SK-N-SH (cell line): ENCODE results near the gene HMGCL.

Experiments
- CTCF ChIP-seq: fragments of 200-600 bp; sonication (generic); IDR thresholded peaks from 2 replicates; pipeline ENCODE4 v1.6.1; 2017; ENCODE audit warnings: antibody characterized with exemption, mild to moderate bottlenecking, moderate library complexity
- ELF1 ChIP-seq: IDR thresholded peaks from 2 replicates; pipeline ENCODE4 v1.4.0; 2012
- EZH2phosphoT487 ChIP-seq: fragments of 200-600 bp; sonication (generic); IDR thresholded peaks from 2 replicates; pipeline ENCODE4 v1.6.1; 2017; ENCODE audit warnings: low read depth, mixed run types, mild to moderate bottlenecking, antibody characterized with exemption, moderate library complexity, borderline replicate concordance
- GATA2 ChIP-seq: sonication (generic); formaldehyde crosslinking; IDR thresholded peaks from 2 replicates; pipeline ENCODE4 v1.5.0; 2020; ENCODE audit warnings: mild to moderate bottlenecking, missing genetic modification reagents
- MEF2A ChIP-seq: IDR thresholded peaks from 2 replicates; pipeline ENCODE4 v1.4.0; 2012; ENCODE audit warnings: low read depth, borderline replicate concordance
- POLR2AphosphoS5 ChIP-seq: IDR thresholded peaks from 2 replicates; pipeline ENCODE4 v1.6.1; 2012; ENCODE audit warnings: low read depth, low read length
- RAD21 ChIP-seq: IDR thresholded peaks from 2 replicates; pipeline ENCODE4 v1.6.1; 2012; ENCODE audit warnings: mild to moderate bottlenecking, low read length
- REST ChIP-seq: IDR thresholded peaks from 2 replicates; pipeline ENCODE4 v1.6.1; 2012; ENCODE audit warnings: mild to moderate bottlenecking, low read depth, low read length, moderate library complexity
- RFX5 ChIP-seq: IDR thresholded peaks from 2 replicates; pipeline ENCODE4 v1.6.1; 2012; ENCODE audit warnings: mild to moderate bottlenecking, improper control_type of control experiment, low read length
- SIN3A ChIP-seq: IDR thresholded peaks from 2 replicates; pipeline ENCODE4 v1.6.1; 2012; ENCODE audit warnings: low read depth, mild to moderate bottlenecking, low read length, moderate library complexity, borderline replicate concordance
- YY1 ChIP-seq: IDR thresholded peaks from 2 replicates; pipeline ENCODE4 v1.4.0; 2012; ENCODE audit warnings: low read depth, mild to moderate bottlenecking

GRCh38 chr1:23774174-23774880 lies 50.9 kb downstream of the HMGCL start:
- TF ChIP-seq GATA2 (CRISPR knock-in tag): no peak
- no peak for TF ChIP-seq POLR2AphosphoS5
- no peak for TF ChIP-seq ELF1
- no peak for TF ChIP-seq EZH2phosphoT487
- TF ChIP-seq CTCF: no peak
- TF ChIP-seq REST: no peak
- TF ChIP-seq YY1: no peak
- TF ChIP-seq RFX5: no peak
- TF ChIP-seq MEF2A: no peak
- TF ChIP-seq SIN3A: no peak
- no peak for TF ChIP-seq RAD21
